ENCODE data around the gene GABBR1. TPM values are rescaled to one million over a fixed set of nuclear protein-coding genes. Genes with fewer than 3 reads are reported as not detected.

GABBR1 gene
- polyA plus RNA-seq, 1 experiment = 16.3 TPM

- H3K4me3 ChIP-seq (ENCODE audit: low read depth, low read length) = no peak overlapping the region
- H3K27me3 ChIP-seq (ENCODE audit: control insufficient read depth, insufficient read depth, low read length) = peaks cover 10% of the 10 kb centered on the region
- DNase-seq (ENCODE audit: low read depth) = no peak
- H3K36me3 ChIP-seq (ENCODE audit: control insufficient read depth, insufficient read depth, low read length) = no peaks in the 10 kb centered on the region
- ChIA-PET POLR2A (no interaction called here), CTCF (interaction anchor here (1.3 to 6.8 kb wide), 8 partner anchors 12 to 86 kb away, joined by 3 to 147 read pairs (median 24); no protein-coding TSS in a partner anchor)
- TF ChIP-seq CTCF (IDR thresholded peaks at IDR 0.05; ENCODE audit: insufficient read depth, low read depth, low read length) = no peak
Measured at GRCh38 chr6:29652198-29652584, 19.2 kb upstream of the GABBR1 start.

- Histone ChIP-seq H3K27me3 (ENCODE audit: control insufficient read depth, insufficient read depth, low read length) (peaks cover 8% of the 10 kb centered on the region), H3K36me3 (ENCODE audit: control insufficient read depth, insufficient read depth, low read length) (no peaks in the 10 kb centered on the region), H3K4me3 (ENCODE audit: low read depth, low read length) (no peak overlapping the region)
- DNase-seq (ENCODE audit: low read depth) = no peak
- POLR2A ChIA-PET = no interaction called here
- peak; percentile 61 for TF ChIP-seq CTCF (IDR thresholded peaks at IDR 0.05; ENCODE audit: insufficient read depth, low read depth, low read length)
- CTCF ChIA-PET = interaction anchor here (0.7 to 6.8 kb wide), 12 partner anchors 12 to 183 kb away, joined by 3 to 147 read pairs (median 14); partner anchors contain the start of gene GABBR1
Measured at GRCh38 chr6:29651413-29652197, 18.6 kb upstream of the GABBR1 start.

GRCh38 chr6:29649701-29650673 lies 17.0 kb upstream of the GABBR1 start:
- ChIA-PET CTCF (interaction anchor here (0.6 to 6.8 kb wide), 36 partner anchors 8 to 1173 kb away, joined by 3 to 147 read pairs (median 4); partner anchors contain the start of genes GABBR1 and MOG), POLR2A (interaction anchor here (0.6 to 1.0 kb wide), 2 partner anchors 17 to 646 kb away, joined by 3 to 6 read pairs; partner anchors contain the start of gene GABBR1)
- Histone ChIP-seq H3K36me3 (ENCODE audit: control insufficient read depth, insufficient read depth, low read length) (no peaks in the 10 kb centered on the region), H3K4me3 (ENCODE audit: low read depth, low read length) (peak overlapping the region; percentile 35), H3K27me3 (ENCODE audit: control insufficient read depth, insufficient read depth, low read length) (peaks cover 3% of the 10 kb centered on the region; the same call in 1 of the 2 replicates)
- TF ChIP-seq CTCF (IDR thresholded peaks at IDR 0.05; ENCODE audit: insufficient read depth, low read depth, low read length) = peak; percentile 94
- peak; percentile 63 for DNase-seq (ENCODE audit: low read depth)

- DNase-seq (ENCODE audit: low read depth) = no peak
- POLR2A ChIA-PET = interaction anchor here (0.6 kb wide), 1 partner anchor 15 kb away, joined by 4 read pairs; the partner anchor contains the start of gene GABBR1
- TF ChIP-seq CTCF (IDR thresholded peaks at IDR 0.05; ENCODE audit: insufficient read depth, low read depth, low read length) = peak; percentile 79
- Histone ChIP-seq H3K36me3 (ENCODE audit: control insufficient read depth, insufficient read depth, low read length) (no peaks in the 10 kb centered on the region), H3K4me3 (ENCODE audit: low read depth, low read length) (no peak overlapping the region), H3K27me3 (ENCODE audit: control insufficient read depth, insufficient read depth, low read length) (no peaks in the 10 kb centered on the region)
- CTCF ChIA-PET = interaction anchor here (0.6 to 4.9 kb wide), 14 partner anchors 9 to 1409 kb away, joined by 3 to 34 read pairs (median 5); partner anchors contain the start of genes GABBR1 and MOG
Measured at GRCh38 chr6:29647927-29648642, 15.1 kb upstream of the GABBR1 start.

Measured in BJ (cell line).